ENCODE measurements around the gene PTPRN2. TPM values are rescaled to one million over a fixed set of nuclear protein-coding genes. Genes with fewer than 3 reads are reported as not detected.

The PTPRN2 gene
- total and polyA plus RNA-seq, 7 donors, result 3.2 to 7.1 (median 5.5) TPM

DNA sequence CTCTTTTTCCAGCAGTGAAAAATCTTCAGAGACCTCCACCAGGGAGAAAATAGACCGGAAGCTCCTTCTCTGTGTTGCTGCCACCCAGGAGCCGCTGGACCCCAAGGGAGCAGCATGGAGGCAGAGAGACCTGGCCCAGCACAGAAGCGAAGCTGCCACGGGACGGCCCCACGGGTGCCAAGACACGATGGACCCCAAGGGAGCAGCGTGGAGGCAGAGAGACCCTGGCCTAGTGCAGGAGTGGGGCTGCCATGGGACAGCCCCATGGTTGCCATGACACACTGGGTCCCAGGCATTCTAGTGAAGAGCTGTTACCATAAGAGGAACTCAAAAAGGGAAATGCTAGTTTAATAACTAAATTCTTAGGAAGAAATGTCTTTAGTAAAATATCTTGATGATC lies 186.3 kb downstream of the PTPRN2 start:
- intact Hi-C loops (cut with DNase I), result no loop called here
- peaks cover 0 to 2% (median 0%) of the 10 kb centered on the region in 4 donors for H3K9me3 ChIP-seq
- H3K4me1 ChIP-seq, result peaks cover 0 to 2% (median 0%) of the 10 kb centered on the region in 4 donors
- no peaks in the 10 kb centered on the region for H3K27me3 ChIP-seq
- no peaks in the 10 kb centered on the region for H3K36me3 ChIP-seq
- 86 to 93% methylated on average over 8 of the region's 8 CpGs for WGBS, 2 donors
- TF ChIP-seq POLR2A (IDR thresholded peaks at IDR 0.05) (no peak), POLR2AphosphoS5 (IDR thresholded peaks at IDR 0.05) (no peak), CTCF (IDR thresholded peaks at IDR 0.05) (no peak)
- no peak overlapping the region for H3K27ac ChIP-seq
- no peak for DNase-seq
- H3K4me3 ChIP-seq, result no peak overlapping the region

- Histone ChIP-seq H3K27me3 (no peaks in the 10 kb centered on the region), H3K27ac (no peak overlapping the region), H3K4me1 (peaks cover 0 to 8% (median 0%) of the 10 kb centered on the region in 4 donors), H3K4me3 (no peak overlapping the region), H3K36me3 (no peaks in the 10 kb centered on the region), H3K9me3 (peaks cover 0 to 2% (median 0%) of the 10 kb centered on the region in 4 donors)
- intact Hi-C loops (cut with DNase I), result no loop called here
- TF ChIP-seq POLR2AphosphoS5 (IDR thresholded peaks at IDR 0.05), result no peak
- TF ChIP-seq POLR2A (IDR thresholded peaks at IDR 0.05), result no peak
- no peak for TF ChIP-seq EP300 (IDR thresholded peaks at IDR 0.05)
- TF ChIP-seq CTCF (IDR thresholded peaks at IDR 0.05), result no peak
- 84 to 91% methylated on average over 24 of the region's 24 CpGs for WGBS, 2 donors
- no peak for DNase-seq
Observed at GRCh38 chr7:158400601-158401225, 186.9 kb downstream of the PTPRN2 start.

GRCh38 chr7:158399762-158400161 lies 187.9 kb downstream of the PTPRN2 start:
- WGBS, 2 donors, result 83 to 87% methylated on average over 9 of the region's 9 CpGs
- intact Hi-C loops (cut with DNase I), result loop anchor here (5.0 kb wide), 1 partner anchor 188 kb away; the partner anchor contains the start of gene PTPRN2
- no peak for DNase-seq

DNA sequence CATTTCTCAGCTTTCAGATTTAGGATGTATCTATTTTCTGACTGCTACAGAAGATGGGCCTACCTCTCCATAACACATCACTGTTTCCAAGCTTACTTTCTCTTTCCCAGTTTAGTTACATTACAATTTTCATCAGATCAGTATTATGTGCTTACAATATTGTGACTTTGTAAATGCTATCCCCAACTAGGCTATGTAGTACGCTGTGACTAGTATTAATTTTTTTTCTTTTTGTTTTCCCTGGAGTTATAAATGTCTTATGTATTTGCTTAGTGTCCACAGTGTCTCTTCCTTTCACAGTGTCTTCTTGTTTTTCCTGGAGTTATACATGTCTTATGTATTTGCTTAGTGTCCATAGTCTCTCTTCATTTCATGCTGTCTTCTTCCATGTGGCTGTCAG lies 188.9 kb downstream of the PTPRN2 start:
- peaks cover 0 to 8% (median 0%) of the 10 kb centered on the region in 4 donors for H3K4me1 ChIP-seq
- no peaks in the 10 kb centered on the region for H3K27me3 ChIP-seq
- peaks cover 0 to 2% (median 0%) of the 10 kb centered on the region in 4 donors for H3K9me3 ChIP-seq
- no peak overlapping the region for H3K27ac ChIP-seq
- H3K36me3 ChIP-seq, result no peaks in the 10 kb centered on the region
- intact Hi-C loops (cut with DNase I), result loop anchor here (5.0 kb wide), 1 partner anchor 189 kb away; the partner anchor contains the start of gene PTPRN2
- 94 to 95% methylated on average over 1 of the region's 1 CpG for WGBS, 2 donors
- no peak for DNase-seq
- no peak overlapping the region for H3K4me3 ChIP-seq
- TF ChIP-seq POLR2AphosphoS5 (IDR thresholded peaks at IDR 0.05) (no peak), EP300 (IDR thresholded peaks at IDR 0.05) (no peak), CTCF (IDR thresholded peaks at IDR 0.05) (no peak), POLR2A (IDR thresholded peaks at IDR 0.05) (no peak)

More at GRCh38 chr7:158399762-158400161, 187.9 kb downstream of the PTPRN2 start:
- Histone ChIP-seq H3K4me3 (no peak overlapping the region), H3K9me3 (peaks cover 0 to 2% (median 0%) of the 10 kb centered on the region in 4 donors), H3K4me1 (peaks cover 0 to 8% (median 0%) of the 10 kb centered on the region in 4 donors), H3K27ac (no peak overlapping the region), H3K27me3 (no peaks in the 10 kb centered on the region), H3K36me3 (no peaks in the 10 kb centered on the region)
- no peak for TF ChIP-seq POLR2AphosphoS5 (IDR thresholded peaks at IDR 0.05)
- no peak for TF ChIP-seq EP300 (IDR thresholded peaks at IDR 0.05)
- no peak for TF ChIP-seq POLR2A (IDR thresholded peaks at IDR 0.05)
- no peak for TF ChIP-seq CTCF (IDR thresholded peaks at IDR 0.05)

All from sigmoid colon (tissue), 7 donors.